ENCODE measurements around the gene GPRC5C. TPM values are rescaled to one million over a fixed set of nuclear protein-coding genes. Genes with fewer than 3 reads are reported as not detected.
A peak's percentile ranks its signal among the peaks of the same experiment; 100 is the strongest.

The GPRC5C gene
- polyA plus RNA-seq, 2 of the 4 experiments (the other 2 are of a cell fraction) = 36.5 to 49.2 TPM

- ChIA-PET POLR2A (no interaction called here), CTCF (interaction anchor here (1.2 to 2.9 kb wide), 4 partner anchors 8 to 51 kb away, joined by 4 to 27 read pairs (median 6); no protein-coding TSS in a partner anchor)
- H3K4me2 ChIP-seq = no peak overlapping the region
- no peak for DNase-seq (ENCODE audit: low read depth in 1 of 2, low spot score in 1 of 2)
- no peak for TF ChIP-seq ATOH8 (CRISPR knock-in tag; IDR thresholded peaks at IDR 0.05; ENCODE audit: low read depth)
- peak in 1 of 2 experiments; percentile 34; a peak in 1 of 6 replicates for ATAC-seq
- H3K4me1 ChIP-seq = no peaks in the 10 kb centered on the region
- no peak overlapping the region for H3K27ac ChIP-seq
- no peak for FAIRE-seq
- H3K4me3 ChIP-seq = no peak overlapping the region
- 78% methylated on average over 17 of the region's 17 CpGs for WGBS (ENCODE audit: missing lambda C conversion rate)
- no peaks in the 10 kb centered on the region for H3K9me3 ChIP-seq
These were observed 44.3 kb upstream of the GPRC5C start for GRCh38 chr17:74387365-74388218.

GRCh38 chr17:74389084-74389753 lies 42.7 kb upstream of the GPRC5C start:
- no peaks in the 10 kb centered on the region for H3K9me3 ChIP-seq
- H3K27ac ChIP-seq = no peak overlapping the region
- no peak overlapping the region for H3K4me3 ChIP-seq
- no peak for FAIRE-seq
- CTCF ChIA-PET = interaction anchor here (1.1 to 2.7 kb wide), 4 partner anchors 10 to 213 kb away, joined by 3 to 27 read pairs (median 4); no protein-coding TSS in a partner anchor
- H3K4me2 ChIP-seq = no peak overlapping the region
- POLR2A ChIA-PET = no interaction called here
- ATAC-seq = peak; percentile 27 to 28; a peak in 3 of 6 replicates
- WGBS (ENCODE audit: missing lambda C conversion rate) = 71% methylated on average over 12 of the region's 12 CpGs
- TF ChIP-seq ZSCAN20 (CRISPR knock-in tag; IDR thresholded peaks at IDR 0.05) (no peak), POLR2A (IDR thresholded peaks at IDR 0.05; ENCODE audit: low read length) (no peak), HMGXB4 (CRISPR knock-in tag; IDR thresholded peaks at IDR 0.05; ENCODE audit: borderline replicate concordance) (no peak), REST (IDR thresholded peaks at IDR 0.05) (no peak), ZFP36 (IDR thresholded peaks at IDR 0.05; ENCODE audit: borderline replicate concordance, partially characterized antibody) (no peak), RCOR1 (IDR thresholded peaks at IDR 0.05; ENCODE audit: low read depth, low read length) (no peak)
- DNase-seq (ENCODE audit: low read depth in 1 of 2, low spot score in 1 of 2) = no peak
- no peaks in the 10 kb centered on the region for H3K4me1 ChIP-seq

GRCh38 chr17:74389937-74390679 lies 41.8 kb upstream of the GPRC5C start:
- TF ChIP-seq USF2 (IDR thresholded peaks at IDR 0.05) = no peak
- 0 out of 2 replicates have a peak, but pooled peaks have one; percentile 16 for TF ChIP-seq HDAC2 (IDR thresholded peaks at IDR 0.05)
- Histone ChIP-seq H3K27ac (no peak overlapping the region), H3K4me1 (peaks cover 4% of the 10 kb centered on the region; the same call in 2 of the 3 replicates), H3K9me3 (no peaks in the 10 kb centered on the region), H3K4me2 (no peak overlapping the region), H3K4me3 (no peak overlapping the region)
- POLR2A ChIA-PET = no interaction called here
- DNase-seq (ENCODE audit: low read depth in 1 of 2, low spot score in 1 of 2) (no peak), ATAC-seq (no peak), FAIRE-seq (no peak)
- CTCF ChIA-PET = interaction anchor here (1.5 to 11.3 kb wide), 7 partner anchors 10 to 67 kb away, joined by 4 to 127 read pairs (median 27); partner anchors contain the start of gene BTBD17
- WGBS (ENCODE audit: missing lambda C conversion rate) = 35% methylated on average over 2 of the region's 2 CpGs
